A549 (cell line): Measurements from ENCODE around the gene TRPV2.

Source experiments
- FOSL2 ChIP-seq, 2 experiments: fragments of 450-650 bp in 1 of 2; fragments of >200 bp in 1 of 2; sonication (Bioruptor Twin) in 1 of 2; formaldehyde crosslinking; IDR thresholded peaks; 2 replicates each; pipeline versions ENCODE4 v1.5.0 to v1.6.1; 2016 to 2020; ENCODE audit warnings: mild to moderate bottlenecking in 1 of 2, moderate library complexity in 1 of 2
- POLR2A ChIP-seq: IDR thresholded peaks from 2 replicates; pipeline ENCODE4 v1.6.1; 2012; ENCODE audit warnings: mild to moderate bottlenecking, low read length
- SMC3 ChIP-seq: fragments of >200 bp; sonication (Bioruptor Twin); formaldehyde crosslinking; IDR thresholded peaks from 3 replicates; pipeline ENCODE4 v1.6.1; 2018; ENCODE audit warnings: inconsistent platforms
- TF ChIP-seq, protein P1 (sequence below): fragments of >200 bp; sonication (Bioruptor Twin); formaldehyde crosslinking; IDR thresholded peaks from 3 replicates; pipeline ENCODE4 v1.5.1; 2016

DNA sequence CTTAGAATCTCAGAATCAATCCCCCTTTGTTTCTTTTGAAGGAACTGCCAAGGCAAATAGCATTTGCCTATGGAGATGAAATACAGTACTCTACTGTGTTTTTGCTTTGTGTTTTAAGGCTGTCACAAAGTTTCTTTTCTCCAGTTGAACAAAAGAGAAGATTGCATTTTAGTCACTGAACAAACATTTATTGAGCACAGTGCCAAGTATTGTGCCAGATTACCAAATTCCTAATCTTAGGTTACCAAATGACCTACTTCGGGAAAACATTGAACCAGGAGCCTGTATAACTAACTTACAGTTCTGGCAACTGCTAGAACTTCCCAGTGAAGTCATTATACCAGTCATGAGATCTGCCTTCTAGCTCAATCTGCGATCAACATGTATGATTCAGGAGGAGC lies 37.4 kb upstream of the TRPV2 start:
- TF ChIP-seq FOSL2 (IDR thresholded peaks at IDR 0.05) (no peak), FOSL2 (CRISPR knock-in tag; IDR thresholded peaks at IDR 0.05) (peak; percentile 34), POLR2A (no peak), SMC3 (no peak)
- TF ChIP-seq, protein P1, sequence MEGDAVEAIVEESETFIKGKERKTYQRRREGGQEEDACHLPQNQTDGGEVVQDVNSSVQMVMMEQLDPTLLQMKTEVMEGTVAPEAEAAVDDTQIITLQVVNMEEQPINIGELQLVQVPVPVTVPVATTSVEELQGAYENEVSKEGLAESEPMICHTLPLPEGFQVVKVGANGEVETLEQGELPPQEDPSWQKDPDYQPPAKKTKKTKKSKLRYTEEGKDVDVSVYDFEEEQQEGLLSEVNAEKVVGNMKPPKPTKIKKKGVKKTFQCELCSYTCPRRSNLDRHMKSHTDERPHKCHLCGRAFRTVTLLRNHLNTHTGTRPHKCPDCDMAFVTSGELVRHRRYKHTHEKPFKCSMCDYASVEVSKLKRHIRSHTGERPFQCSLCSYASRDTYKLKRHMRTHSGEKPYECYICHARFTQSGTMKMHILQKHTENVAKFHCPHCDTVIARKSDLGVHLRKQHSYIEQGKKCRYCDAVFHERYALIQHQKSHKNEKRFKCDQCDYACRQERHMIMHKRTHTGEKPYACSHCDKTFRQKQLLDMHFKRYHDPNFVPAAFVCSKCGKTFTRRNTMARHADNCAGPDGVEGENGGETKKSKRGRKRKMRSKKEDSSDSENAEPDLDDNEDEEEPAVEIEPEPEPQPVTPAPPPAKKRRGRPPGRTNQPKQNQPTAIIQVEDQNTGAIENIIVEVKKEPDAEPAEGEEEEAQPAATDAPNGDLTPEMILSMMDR, result no peak
